Measurements from ENCODE around the gene FLNC.

DNA sequence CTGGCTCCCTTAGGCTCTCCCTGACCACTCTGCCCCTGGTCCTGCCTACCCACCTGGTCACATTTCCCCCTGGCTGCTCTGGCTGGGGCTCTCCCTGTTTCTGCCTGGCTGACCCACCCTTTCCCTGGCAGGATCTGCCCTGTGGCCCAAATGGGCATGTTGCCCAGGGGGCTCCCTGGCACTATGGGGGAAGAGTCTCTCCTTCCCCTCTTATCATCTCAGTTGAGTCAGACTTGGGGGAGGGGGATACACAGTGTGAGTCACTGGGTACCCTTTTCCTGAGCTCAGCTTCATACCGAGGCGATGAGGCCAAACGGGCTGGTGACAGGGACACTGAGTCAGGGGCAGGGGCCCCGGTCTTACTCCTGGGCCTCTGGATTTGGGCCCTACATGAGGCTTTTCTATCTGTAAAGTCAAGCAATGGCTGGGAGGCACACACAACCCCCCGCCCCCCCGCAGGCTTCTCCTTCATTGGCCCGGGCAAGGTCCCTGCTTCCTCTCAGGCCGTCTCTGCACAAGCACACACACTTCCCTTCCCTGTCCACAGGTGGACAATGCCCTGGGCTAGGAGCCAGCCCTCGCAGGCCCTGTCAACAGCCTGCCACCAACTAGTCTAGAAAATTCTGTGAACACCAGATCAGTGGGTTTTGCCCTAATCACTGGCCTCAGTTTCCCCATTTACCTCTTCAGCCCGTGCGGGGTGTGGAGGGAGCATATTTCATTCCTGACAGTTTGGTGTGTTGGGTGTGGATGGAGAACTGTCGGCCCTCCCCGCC, 627 bp upstream of the FLNC start:
- no peak for TF ChIP-seq CTCF (IDR thresholded peaks at IDR 0.05)
- no peak for TF ChIP-seq POLR2A (IDR thresholded peaks at IDR 0.05)

Data from heart left ventricle (tissue), 13 donors.